IMR-90 (cell line): ENCODE results near the gene KCNG4. TPM values are rescaled to one million over a fixed set of nuclear protein-coding genes. Genes with fewer than 3 reads are reported as not detected.

Experiments
- ATAC-seq: fragments of 200-7000 bp; cut with Tn5 transposase; 2 replicates; pipeline ENCODE4 v1.9.1; 2020; ENCODE audit warnings: low read depth, mild to moderate bottlenecking, moderate library complexity
- BruUV-seq: library from RNA; stranded (reverse); fragments of 400-500 nt; replicated peaks from 2 replicates; lab custom pipeline; 2021; lab: Mats Ljungman, UMichigan
- CTCF ChIA-PET: fragments of 300-600 bp; formaldehyde crosslinking; extraction: SDS; loops from one replicate; lab custom pipeline; 2021; ENCODE audit warnings: antibody characterized with exemption; lab: Yijun Ruan, JAX
- POLR2A ChIA-PET: fragments of 300-600 bp; sonication (Branson Sonifier 250); formaldehyde crosslinking; loops from one replicate; lab custom pipeline; 2022; ENCODE audit warnings: antibody characterized with exemption; ENCODE audit not compliant: unreplicated experiment; lab: Charles Lee
- DNase-seq: peaks from one replicate; pipeline ENCODE4 v3.0.0; 2013
- H2AFZ ChIP-seq: replicated peaks from 2 replicates; pipeline ENCODE3; 2013; ENCODE audit warnings: low read length, mild to moderate bottlenecking; ENCODE audit not compliant: poor library complexity
- H2AK5ac ChIP-seq: 2 replicates; pipeline ENCODE4 v1.6.1; 2013; ENCODE audit warnings: low read depth, low read length, inconsistent platforms
- H2AK9ac ChIP-seq: replicated peaks from 2 replicates; pipeline ENCODE3; 2013; ENCODE audit warnings: mild to moderate bottlenecking, low read depth, low read length, moderate library complexity; ENCODE audit not compliant: poor library complexity
- H2BK120ac ChIP-seq: 2 replicates; pipeline ENCODE4 v1.6.1; 2013; ENCODE audit warnings: low read depth, low read length, inconsistent platforms
- H2BK15ac ChIP-seq: 3 replicates; pipeline ENCODE4 v1.6.1; 2013; ENCODE audit warnings: low read depth, low read length, inconsistent platforms
- H2BK20ac ChIP-seq: 2 replicates; pipeline ENCODE4 v1.6.1; 2013; ENCODE audit warnings: low read depth, mild to moderate bottlenecking, inconsistent platforms, low read length, moderate library complexity
- H2BK5ac ChIP-seq: 2 replicates; pipeline ENCODE4 v1.6.1; 2013; ENCODE audit warnings: mild to moderate bottlenecking, low read depth, low read length, inconsistent platforms; ENCODE audit not compliant: poor library complexity, severe bottlenecking
- H3K14ac ChIP-seq: replicated peaks from 2 replicates; pipeline ENCODE4 v1.6.1; 2013; ENCODE audit warnings: low read depth, low read length, inconsistent platforms
- H3K18ac ChIP-seq: 2 replicates; pipeline ENCODE4 v1.6.1; 2013; ENCODE audit warnings: low read depth, low read length, control low read depth
- H3K23ac ChIP-seq: 2 replicates; pipeline ENCODE4 v1.6.1; 2013; ENCODE audit warnings: low read depth, low read length, inconsistent platforms
- H3K27ac ChIP-seq: 2 replicates; pipeline ENCODE4 v1.5.1; 2013; ENCODE audit warnings: mild to moderate bottlenecking, control low read depth, low read length; ENCODE audit not compliant: insufficient read depth
- H3K27me3 ChIP-seq: 2 replicates; pipeline ENCODE4 v1.6.1; 2013; ENCODE audit warnings: low read length; ENCODE audit not compliant: control insufficient read depth, insufficient read depth
- H3K36me3 ChIP-seq: 2 replicates; pipeline ENCODE4 v1.6.1; 2013; ENCODE audit warnings: low read length, mixed read lengths; ENCODE audit not compliant: control insufficient read depth, insufficient read depth
- H3K4ac ChIP-seq: 2 replicates; pipeline ENCODE4 v1.6.1; 2013; ENCODE audit warnings: low read depth, low read length, inconsistent platforms
- H3K4me1 ChIP-seq: 2 replicates; pipeline ENCODE4 v1.6.1; 2013; ENCODE audit warnings: low read length, mixed read lengths; ENCODE audit not compliant: control insufficient read depth, insufficient read depth
- H3K4me2 ChIP-seq: 2 replicates; pipeline ENCODE4 v1.6.1; 2013; ENCODE audit warnings: low read depth, mild to moderate bottlenecking, control low read depth, low read length, moderate library complexity
- H3K4me3 ChIP-seq: 2 replicates; pipeline ENCODE4 v1.5.1; 2013; ENCODE audit warnings: low read depth, mild to moderate bottlenecking, control low read depth, low read length, moderate library complexity; ENCODE audit not compliant: insufficient read depth
- H3K56ac ChIP-seq: 2 replicates; pipeline ENCODE4 v1.6.1; 2013; ENCODE audit warnings: low read length, inconsistent platforms; ENCODE audit not compliant: insufficient read depth; ENCODE audit errors: extremely low read depth
- H3K79me1 ChIP-seq, 2 experiments: 2 replicates each; pipeline ENCODE4 v1.6.1; 2013; ENCODE audit warnings: low read length in 2 of 2, inconsistent platforms in 1 of 2, low read depth in 1 of 2
- H3K9ac ChIP-seq: 2 replicates; pipeline ENCODE4 v1.6.1; 2013; ENCODE audit warnings: low read depth, low read length, control low read depth
- H3K9me1 ChIP-seq: 2 replicates; pipeline ENCODE4 v1.6.1; 2013; ENCODE audit warnings: low read length, inconsistent platforms; ENCODE audit not compliant: insufficient read depth
- H3K9me3 ChIP-seq: 2 replicates; pipeline ENCODE4 v1.6.1; 2013; ENCODE audit warnings: low read length; ENCODE audit not compliant: control insufficient read depth, insufficient read depth
- H4K20me1 ChIP-seq: 2 replicates; pipeline ENCODE4 v1.6.1; 2013; ENCODE audit warnings: low read length, inconsistent platforms; ENCODE audit not compliant: insufficient read depth
- H4K5ac ChIP-seq: 2 replicates; pipeline ENCODE4 v1.6.1; 2013; ENCODE audit warnings: mild to moderate bottlenecking, low read depth, low read length, control low read depth
- H4K8ac ChIP-seq, 2 experiments: 2 replicates each; pipeline ENCODE4 v1.6.1; 2013; ENCODE audit warnings: low read depth in 2 of 2, low read length in 2 of 2, control low read depth in 1 of 2, inconsistent platforms in 1 of 2
- H4K91ac ChIP-seq: 2 replicates; pipeline ENCODE4 v1.6.1; 2013; ENCODE audit warnings: low read depth, low read length, inconsistent platforms; ENCODE audit not compliant: insufficient read depth
- BHLHE40 ChIP-seq: fragments of 150-350 bp; IDR thresholded peaks from 2 replicates; pipeline ENCODE4 v1.6.1; 2016; ENCODE audit warnings: mild to moderate bottlenecking, low read depth, low read length
- CHD1 ChIP-seq: IDR thresholded peaks from 2 replicates; pipeline ENCODE4 v1.6.1; 2012; ENCODE audit warnings: low read depth, low read length, improper control_type of control experiment
- CTCF ChIP-seq: conservative IDR thresholded peaks from 2 replicates; pipeline ENCODE4 v1.5.1; 2012; ENCODE audit warnings: mild to moderate bottlenecking, low read depth, low read length, improper control_type of control experiment
- RAD21 ChIP-seq: IDR thresholded peaks from 2 replicates; pipeline ENCODE4 v1.6.1; 2012; ENCODE audit warnings: low read length, improper control_type of control experiment
- RCOR1 ChIP-seq: IDR thresholded peaks from 2 replicates; pipeline ENCODE4 v1.6.1; 2012; ENCODE audit warnings: mild to moderate bottlenecking, low read length, improper control_type of control experiment; ENCODE audit not compliant: insufficient replicate concordance
- WGBS, 2 experiments: methylation state at CpG; one replicate each; pipeline versions ENCODE4 v1.1.5 to v1.1.7; 2013; ENCODE audit warnings: missing lambda C conversion rate in 2 of 2; ENCODE audit not compliant: insufficient read length in 1 of 2; ENCODE audit errors: extremely low coverage in 2 of 2; 5-methylcytosine and 5-hydroxymethylcytosine counted together
- dilution Hi-C: fragments of 300-500 bp; cut with HindIII; formaldehyde crosslinking; loops from one replicate; pipeline ENCODE4 v1.14.3; 2018; ENCODE audit warnings: low sequenced_read_pairs; ENCODE audit not compliant: unreplicated experiment
- in situ Hi-C: fragments of 300-500 bp; cut with MboI; formaldehyde crosslinking; loops from 3 replicates; pipeline ENCODE4 v1.14.3; 2019; ENCODE audit warnings: low sequenced_read_pairs, inconsistent platforms, mixed read lengths
- intact Hi-C: fragments of 100-400 bp; cut with micrococcal nuclease; formaldehyde crosslinking; loops from 2 replicates; pipeline ENCODE4 v1.10.0; 2022
- polyA plus RNA-seq, 3 experiments: library from polyadenylated mRNA; depleted of rRNA; stranded (reverse); fragments of >200 nt; gene quantifications; 2 replicates each; pipeline ENCODE4 v1.2.3, GENCODE V29; 2012; ENCODE audit warnings: low replicate concordance in 1 of 3
- total RNA-seq: library from RNA; depleted of rRNA; stranded (reverse); fragments of >200 nt; gene quantifications from 2 replicates; pipeline ENCODE4 v1.2.3, GENCODE V29; 2012

The KCNG4 gene
- total and polyA plus RNA-seq, 2 of the 4 experiments (the other 2 are of a cell fraction) = not detected

- no peaks in the 10 kb centered on the region for H3K9me1 ChIP-seq
- H4K8ac ChIP-seq = no peak overlapping the region
- no peak overlapping the region for H3K9ac ChIP-seq
- CTCF ChIA-PET = no interaction called here
- ATAC-seq (no peak), DNase-seq (no peak)
- H3K4me2 ChIP-seq = no peak overlapping the region
- H3K27ac ChIP-seq = no peak overlapping the region
- H2BK120ac ChIP-seq = no peak overlapping the region
- H4K20me1 ChIP-seq = no peaks in the 10 kb centered on the region; the same call in 1 of the 2 replicates
- no peak overlapping the region for H3K4ac ChIP-seq
- intact Hi-C loops (no loop called here), in situ Hi-C loops (no loop called here), dilution Hi-C loops (no loop called here)
- H3K4me3 ChIP-seq = no peak overlapping the region
- no peak overlapping the region for H3K23ac ChIP-seq
- TF ChIP-seq BHLHE40 (no peak), CTCF (no peak), CHD1 (no peak), RCOR1 (no peak), RAD21 (no peak)
- no peaks in the 10 kb centered on the region; the same call in 1 of the 2 replicates for H3K4me1 ChIP-seq
- no peak overlapping the region for H3K18ac ChIP-seq
- POLR2A ChIA-PET = no interaction called here
- no peak overlapping the region for H2AK5ac ChIP-seq
- no peak overlapping the region for H4K5ac ChIP-seq
- no TSS peak for BruUV-seq
- peaks cover 21% of the 10 kb centered on the region for H3K27me3 ChIP-seq
- no peaks in the 10 kb centered on the region for H3K79me1 ChIP-seq
- no peak overlapping the region for H2BK20ac ChIP-seq
- H2AFZ ChIP-seq = no peak overlapping the region
- H3K9me3 ChIP-seq = no peaks in the 10 kb centered on the region
- no peak overlapping the region for H2BK5ac ChIP-seq
- no peak overlapping the region for H3K56ac ChIP-seq
- no peak overlapping the region for H3K14ac ChIP-seq
- H3K36me3 ChIP-seq = no peaks in the 10 kb centered on the region
- no CpG with 5 or more reads among the region's 7 CpGs for WGBS, 2 experiments
- H4K91ac ChIP-seq = no peak overlapping the region
- H2BK15ac ChIP-seq = no peak overlapping the region
- no peak overlapping the region for H2AK9ac ChIP-seq
Measured at GRCh38 chr16:84193480-84193879, 46.3 kb downstream of the KCNG4 start.
